ENCODE data around the gene SLC16A6. TPM values are rescaled to one million over a fixed set of nuclear protein-coding genes. Genes with fewer than 3 reads are reported as not detected.
"Not testable (repeated sequence)": the region's sequence is repeated elsewhere in the genome, so short reads cannot be mapped to it uniquely, and the experiment has no call there.

The SLC16A6 gene
- polyA plus RNA-seq, 1 donor (not counting 4 experiments of a cell fraction or from before 2014, with no cell fraction given), result 0.14 TPM

- Histone ChIP-seq H3K79me2 (ENCODE audit: control insufficient read depth, insufficient read depth, low read length) (no peaks in the 10 kb centered on the region), H3K4me2 (ENCODE audit: control insufficient read depth, extremely low read depth, insufficient read depth, low read depth, low read length) (no peak overlapping the region), H3K9ac (ENCODE audit: control insufficient read depth, extremely low read depth, insufficient read depth, low read length) (no peak overlapping the region), H3K36me3 (ENCODE audit: control insufficient read depth in 2 of 2, extremely low read depth in 1 of 2, insufficient read depth in 2 of 2, low read length in 2 of 2) (no peaks in the 10 kb centered on the region), H4K20me1 (ENCODE audit: control insufficient read depth, extremely low read depth, insufficient read depth, low read length) (no peaks in the 10 kb centered on the region), H3K4me3 (ENCODE audit: control insufficient read depth in 2 of 3, extremely low read depth in 1 of 3, insufficient read depth in 2 of 3, low read depth in 1 of 3, low read length in 3 of 3) (no peak overlapping the region), H3K9me3 (ENCODE audit: control insufficient read depth, low read depth, low read length) (no peaks in the 10 kb centered on the region), H3K4me1 (ENCODE audit: control insufficient read depth, extremely low read depth, insufficient read depth, low read length) (no peaks in the 10 kb centered on the region), H3K27me3 (ENCODE audit: control insufficient read depth, extremely low read depth, insufficient read depth, low read length) (no peaks in the 10 kb centered on the region), H3K9me1 (ENCODE audit: control insufficient read depth, extremely low read depth, insufficient read depth, low read length) (no peaks in the 10 kb centered on the region), H3K27ac (ENCODE audit: control insufficient read depth, insufficient read depth, low read length) (no peak overlapping the region), H2AFZ (ENCODE audit: control insufficient read depth, low read length) (no peak overlapping the region)
- DNase-seq (ENCODE audit: low read depth, low spot score) (no peak), FAIRE-seq (no peak)
- TF ChIP-seq CTCF (optimal IDR thresholded peaks at IDR 0.05 in 1 of 3, IDR thresholded peaks at IDR 0.05 in 1 of 3, conservative IDR thresholded peaks at IDR 0.05 in 1 of 3; ENCODE audit: extremely low read depth in 1 of 3, insufficient read depth in 2 of 3, low read length in 3 of 3), result no peak
- no peak for TF ChIP-seq EZH2 (IDR thresholded peaks at IDR 0.05; ENCODE audit: low read length)
- dilution Hi-C loops (cut with MboI; ENCODE audit: extremely low pct_ligation_motif_present, low sequenced_read_pairs), result no loop called here
Measured at GRCh38 chr17:68222606-68223005, 68.3 kb downstream of the SLC16A6 start.

GRCh38 chr17:68221786-68222185 is 69.1 kb downstream of the SLC16A6 start:
- TF ChIP-seq CTCF (optimal IDR thresholded peaks at IDR 0.05 in 1 of 3, IDR thresholded peaks at IDR 0.05 in 1 of 3, conservative IDR thresholded peaks at IDR 0.05 in 1 of 3; ENCODE audit: extremely low read depth in 1 of 3, insufficient read depth in 2 of 3, low read length in 3 of 3), result no peak
- TF ChIP-seq EZH2 (IDR thresholded peaks at IDR 0.05; ENCODE audit: low read length), result no peak
- DNase-seq (ENCODE audit: low read depth, low spot score) (no peak), FAIRE-seq (no peak)
- H3K9me1 ChIP-seq (ENCODE audit: control insufficient read depth, extremely low read depth, insufficient read depth, low read length), result no peaks in the 10 kb centered on the region
- no peak overlapping the region for H3K27ac ChIP-seq (ENCODE audit: control insufficient read depth, insufficient read depth, low read length)
- no peaks in the 10 kb centered on the region for H3K79me2 ChIP-seq (ENCODE audit: control insufficient read depth, insufficient read depth, low read length)
- H3K4me1 ChIP-seq (ENCODE audit: control insufficient read depth, extremely low read depth, insufficient read depth, low read length), result no peaks in the 10 kb centered on the region
- dilution Hi-C loops (cut with MboI; ENCODE audit: extremely low pct_ligation_motif_present, low sequenced_read_pairs), result no loop called here
- no peaks in the 10 kb centered on the region for H3K9me3 ChIP-seq (ENCODE audit: control insufficient read depth, low read depth, low read length)
- no peaks in the 10 kb centered on the region for H3K27me3 ChIP-seq (ENCODE audit: control insufficient read depth, extremely low read depth, insufficient read depth, low read length)
- H2AFZ ChIP-seq (ENCODE audit: control insufficient read depth, low read length), result no peak overlapping the region
- no peak overlapping the region for H3K4me2 ChIP-seq (ENCODE audit: control insufficient read depth, extremely low read depth, insufficient read depth, low read depth, low read length)
- no peaks in the 10 kb centered on the region for H3K36me3 ChIP-seq (ENCODE audit: control insufficient read depth in 2 of 2, extremely low read depth in 1 of 2, insufficient read depth in 2 of 2, low read length in 2 of 2)
- H3K9ac ChIP-seq (ENCODE audit: control insufficient read depth, extremely low read depth, insufficient read depth, low read length), result no peak overlapping the region
- no peak overlapping the region for H3K4me3 ChIP-seq (ENCODE audit: control insufficient read depth in 2 of 3, extremely low read depth in 1 of 3, insufficient read depth in 2 of 3, low read depth in 1 of 3, low read length in 3 of 3)
- H4K20me1 ChIP-seq (ENCODE audit: control insufficient read depth, extremely low read depth, insufficient read depth, low read length), result no peaks in the 10 kb centered on the region

GRCh38 chr17:68220786-68221185 is 70.1 kb downstream of the SLC16A6 start:
- H3K79me2 ChIP-seq (ENCODE audit: control insufficient read depth, insufficient read depth, low read length); H4K20me1 ChIP-seq (ENCODE audit: control insufficient read depth, extremely low read depth, insufficient read depth, low read length); H3K4me2 ChIP-seq (ENCODE audit: control insufficient read depth, extremely low read depth, insufficient read depth, low read depth, low read length); H3K9ac ChIP-seq (ENCODE audit: control insufficient read depth, extremely low read depth, insufficient read depth, low read length); FAIRE-seq; H3K9me3 ChIP-seq (ENCODE audit: control insufficient read depth, low read depth, low read length); H2AFZ ChIP-seq (ENCODE audit: control insufficient read depth, low read length); DNase-seq (ENCODE audit: low read depth, low spot score); dilution Hi-C loops (cut with MboI; ENCODE audit: extremely low pct_ligation_motif_present, low sequenced_read_pairs); H3K9me1 ChIP-seq (ENCODE audit: control insufficient read depth, extremely low read depth, insufficient read depth, low read length); H3K4me1 ChIP-seq (ENCODE audit: control insufficient read depth, extremely low read depth, insufficient read depth, low read length); H3K27me3 ChIP-seq (ENCODE audit: control insufficient read depth, extremely low read depth, insufficient read depth, low read length); H3K27ac ChIP-seq (ENCODE audit: control insufficient read depth, insufficient read depth, low read length); H3K36me3 ChIP-seq (ENCODE audit: control insufficient read depth in 2 of 2, extremely low read depth in 1 of 2, insufficient read depth in 2 of 2, low read length in 2 of 2); H3K4me3 ChIP-seq (ENCODE audit: control insufficient read depth in 2 of 3, extremely low read depth in 1 of 3, insufficient read depth in 2 of 3, low read depth in 1 of 3, low read length in 3 of 3): not testable (repeated sequence)

GRCh38 chr17:68220186-68220585 is 70.7 kb downstream of the SLC16A6 start:
- H3K79me2 ChIP-seq (ENCODE audit: control insufficient read depth, insufficient read depth, low read length); H3K4me2 ChIP-seq (ENCODE audit: control insufficient read depth, extremely low read depth, insufficient read depth, low read depth, low read length); H3K27ac ChIP-seq (ENCODE audit: control insufficient read depth, insufficient read depth, low read length); H3K9ac ChIP-seq (ENCODE audit: control insufficient read depth, extremely low read depth, insufficient read depth, low read length); H3K9me1 ChIP-seq (ENCODE audit: control insufficient read depth, extremely low read depth, insufficient read depth, low read length); H3K9me3 ChIP-seq (ENCODE audit: control insufficient read depth, low read depth, low read length); H3K27me3 ChIP-seq (ENCODE audit: control insufficient read depth, extremely low read depth, insufficient read depth, low read length); H3K4me3 ChIP-seq (ENCODE audit: control insufficient read depth in 2 of 3, extremely low read depth in 1 of 3, insufficient read depth in 2 of 3, low read depth in 1 of 3, low read length in 3 of 3); H3K36me3 ChIP-seq (ENCODE audit: control insufficient read depth in 2 of 2, extremely low read depth in 1 of 2, insufficient read depth in 2 of 2, low read length in 2 of 2); H4K20me1 ChIP-seq (ENCODE audit: control insufficient read depth, extremely low read depth, insufficient read depth, low read length); H3K4me1 ChIP-seq (ENCODE audit: control insufficient read depth, extremely low read depth, insufficient read depth, low read length); dilution Hi-C loops (cut with MboI; ENCODE audit: extremely low pct_ligation_motif_present, low sequenced_read_pairs); H2AFZ ChIP-seq (ENCODE audit: control insufficient read depth, low read length); DNase-seq (ENCODE audit: low read depth, low spot score): not testable (repeated sequence)
- peak; percentile 75 for FAIRE-seq

Data from keratinocyte (primary cell).